OCI-LY1 (cell line): ENCODE results near the gene EPOP.

Experiments
- H2AFZ ChIP-seq: fragments of 200-600 bp; sonication (generic), shearing (Covaris generic); 2 replicates; pipeline ENCODE4 v1.6.0; 2014; ENCODE audit warnings: antibody characterized with exemption, mild to moderate bottlenecking, low read length
- H3F3A ChIP-seq: fragments of 200-600 bp; sonication (generic), shearing (Covaris generic); 2 replicates; pipeline ENCODE4 v1.6.0; 2014; ENCODE audit warnings: mild to moderate bottlenecking, antibody characterized with exemption, low read length, moderate library complexity; ENCODE audit not compliant: insufficient read depth
- H3K27ac ChIP-seq: fragments of 200-600 bp; sonication (generic); 2 replicates; pipeline ENCODE4 v1.5.1; 2014; ENCODE audit warnings: low read length, mixed run types, mild to moderate bottlenecking, low read depth; ENCODE audit not compliant: poor library complexity, severe bottlenecking
- H3K27me3 ChIP-seq: fragments of 200-600 bp; sonication (generic); 2 replicates; pipeline ENCODE4 v1.6.0; 2014; ENCODE audit warnings: antibody characterized with exemption, mild to moderate bottlenecking, low read length, moderate library complexity; ENCODE audit not compliant: insufficient read depth
- H3K36me3 ChIP-seq: fragments of 200-600 bp; sonication (generic); 2 replicates; pipeline ENCODE4 v1.6.1; 2014; ENCODE audit warnings: mild to moderate bottlenecking, antibody characterized with exemption, low read length, moderate library complexity, mixed read lengths; ENCODE audit not compliant: insufficient read depth
- H3K4me1 ChIP-seq: fragments of 200-600 bp; sonication (generic); 2 replicates; pipeline ENCODE4 v1.5.1; 2014; ENCODE audit warnings: mild to moderate bottlenecking, low read length, moderate library complexity; ENCODE audit not compliant: insufficient read depth, severe bottlenecking
- H3K4me2 ChIP-seq: fragments of 200-600 bp; sonication (generic), shearing (Covaris generic); 2 replicates; pipeline ENCODE4 v1.6.1; 2014; ENCODE audit warnings: low read length
- H3K4me3 ChIP-seq: fragments of 200-600 bp; sonication (generic); 2 replicates; pipeline ENCODE4 v1.5.1; 2014; ENCODE audit warnings: low read length, low read depth, mild to moderate bottlenecking, mixed read lengths; ENCODE audit not compliant: poor library complexity, severe bottlenecking
- H3K79me2 ChIP-seq: fragments of 200-600 bp; shearing (Covaris generic); 2 replicates; pipeline ENCODE4 v1.6.1; 2016; ENCODE audit warnings: mixed run types, low read length, mixed read lengths; ENCODE audit not compliant: insufficient read depth
- H3K9ac ChIP-seq: fragments of 200-600 bp; sonication (generic), shearing (Covaris generic); 2 replicates; pipeline ENCODE4 v1.6.1; 2014; ENCODE audit warnings: mild to moderate bottlenecking, low read length, mixed read lengths
- H3K9me2 ChIP-seq: fragments of 200-600 bp; sonication (generic), shearing (Covaris generic); 2 replicates; pipeline ENCODE4 v1.6.1; 2014; ENCODE audit warnings: low read depth, mild to moderate bottlenecking, low read length, mixed read lengths
- H3K9me3 ChIP-seq: fragments of 200-600 bp; shearing (Covaris generic); 2 replicates; pipeline ENCODE4 v1.6.1; 2014; ENCODE audit warnings: low read length, mixed read lengths
- H4K20me1 ChIP-seq: fragments of 200-600 bp; sonication (generic), shearing (Covaris generic); 2 replicates; pipeline ENCODE4 v1.6.0; 2016; ENCODE audit warnings: mild to moderate bottlenecking, low read length; ENCODE audit not compliant: insufficient read depth
- EZH2 ChIP-seq: fragments of 200-600 bp; sonication (generic), shearing (Covaris generic); IDR thresholded peaks from 2 replicates; pipeline ENCODE4 v1.8.0; 2017; ENCODE audit warnings: borderline replicate concordance, mixed run types, mild to moderate bottlenecking, antibody characterized with exemption, low read length, moderate library complexity, mixed read lengths
- TF ChIP-seq, protein P1 (sequence below): fragments of 200-600 bp; sonication (generic), shearing (Covaris generic); IDR thresholded peaks from 2 replicates; pipeline ENCODE4 v1.5.1; 2017; ENCODE audit warnings: mild to moderate bottlenecking, antibody characterized with exemption, low read length, moderate library complexity, mixed read lengths

The EPOP gene

DNA sequence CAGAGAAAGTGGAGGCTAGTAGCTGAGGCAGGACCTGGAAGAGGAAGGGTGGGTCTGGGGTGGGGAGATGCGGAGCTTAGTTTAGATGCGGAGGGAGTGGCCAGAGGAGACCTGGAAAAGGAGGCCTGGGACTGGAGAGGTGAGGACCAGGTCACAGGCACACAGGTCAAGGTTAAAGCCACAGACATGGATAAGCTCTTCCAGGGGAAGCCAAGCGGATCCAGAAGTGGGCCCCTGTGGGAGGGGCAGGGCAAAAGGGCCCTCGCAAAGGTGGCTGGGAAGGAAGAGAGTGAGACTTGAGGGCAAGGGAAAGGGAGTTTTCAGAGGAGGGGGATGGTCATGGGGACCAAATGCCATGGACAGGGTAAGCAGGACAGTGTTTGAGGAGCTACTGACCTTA is 16.4 kb upstream of the EPOP start:
- H3K9me3 ChIP-seq = no peaks in the 10 kb centered on the region
- no peak overlapping the region for H3K4me3 ChIP-seq
- no peak overlapping the region for H3K4me2 ChIP-seq
- TF ChIP-seq, protein P1, sequence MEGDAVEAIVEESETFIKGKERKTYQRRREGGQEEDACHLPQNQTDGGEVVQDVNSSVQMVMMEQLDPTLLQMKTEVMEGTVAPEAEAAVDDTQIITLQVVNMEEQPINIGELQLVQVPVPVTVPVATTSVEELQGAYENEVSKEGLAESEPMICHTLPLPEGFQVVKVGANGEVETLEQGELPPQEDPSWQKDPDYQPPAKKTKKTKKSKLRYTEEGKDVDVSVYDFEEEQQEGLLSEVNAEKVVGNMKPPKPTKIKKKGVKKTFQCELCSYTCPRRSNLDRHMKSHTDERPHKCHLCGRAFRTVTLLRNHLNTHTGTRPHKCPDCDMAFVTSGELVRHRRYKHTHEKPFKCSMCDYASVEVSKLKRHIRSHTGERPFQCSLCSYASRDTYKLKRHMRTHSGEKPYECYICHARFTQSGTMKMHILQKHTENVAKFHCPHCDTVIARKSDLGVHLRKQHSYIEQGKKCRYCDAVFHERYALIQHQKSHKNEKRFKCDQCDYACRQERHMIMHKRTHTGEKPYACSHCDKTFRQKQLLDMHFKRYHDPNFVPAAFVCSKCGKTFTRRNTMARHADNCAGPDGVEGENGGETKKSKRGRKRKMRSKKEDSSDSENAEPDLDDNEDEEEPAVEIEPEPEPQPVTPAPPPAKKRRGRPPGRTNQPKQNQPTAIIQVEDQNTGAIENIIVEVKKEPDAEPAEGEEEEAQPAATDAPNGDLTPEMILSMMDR = no peak
- no peak for TF ChIP-seq EZH2
- H2AFZ ChIP-seq = no peak overlapping the region
- 0 out of 2 replicates have a peak, but pooled peaks cover 2% of the 10 kb centered on the region for H4K20me1 ChIP-seq
- no peaks in the 10 kb centered on the region for H3K79me2 ChIP-seq
- H3K27ac ChIP-seq = no peak overlapping the region
- peaks cover 4% of the 10 kb centered on the region; the same call in 1 of the 2 replicates for H3K27me3 ChIP-seq
- H3K4me1 ChIP-seq = no peaks in the 10 kb centered on the region
- H3K9ac ChIP-seq = no peak overlapping the region
- no peaks in the 10 kb centered on the region for H3K9me2 ChIP-seq
- H3F3A ChIP-seq = no peaks in the 10 kb centered on the region
- H3K36me3 ChIP-seq = no peaks in the 10 kb centered on the region

- no peak overlapping the region for H3K9ac ChIP-seq
- H3F3A ChIP-seq = no peaks in the 10 kb centered on the region
- H3K27ac ChIP-seq = no peak overlapping the region
- no peaks in the 10 kb centered on the region for H3K79me2 ChIP-seq
- no peaks in the 10 kb centered on the region for H3K36me3 ChIP-seq
- no peaks in the 10 kb centered on the region for H3K9me3 ChIP-seq
- TF ChIP-seq EZH2 = no peak
- TF ChIP-seq, protein P1 = no peak
- no peak overlapping the region for H3K4me2 ChIP-seq
- H3K27me3 ChIP-seq = peaks cover 10% of the 10 kb centered on the region; the same call in 1 of the 2 replicates
- H3K4me1 ChIP-seq = no peaks in the 10 kb centered on the region
- no peak overlapping the region for H3K4me3 ChIP-seq
- no peak overlapping the region for H2AFZ ChIP-seq
- H4K20me1 ChIP-seq = 0 out of 2 replicates have a peak, but pooled peaks cover 2% of the 10 kb centered on the region
- H3K9me2 ChIP-seq = no peaks in the 10 kb centered on the region
Observed at GRCh38 chr17:38690386-38690785, 15.6 kb upstream of the EPOP start.

GRCh38 chr17:38687286-38687685 is 12.5 kb upstream of the EPOP start:
- no peak for TF ChIP-seq EZH2
- TF ChIP-seq, protein P1 = no peak
- no peak overlapping the region for H2AFZ ChIP-seq
- no peak overlapping the region for H3K27ac ChIP-seq
- H3K27me3 ChIP-seq = peaks cover 10% of the 10 kb centered on the region; the same call in 1 of the 2 replicates
- no peaks in the 10 kb centered on the region for H3F3A ChIP-seq
- H3K4me1 ChIP-seq = no peaks in the 10 kb centered on the region
- 0 out of 2 replicates have a peak, but pooled peaks cover 2% of the 10 kb centered on the region for H4K20me1 ChIP-seq
- no peaks in the 10 kb centered on the region for H3K79me2 ChIP-seq
- H3K9me2 ChIP-seq = no peaks in the 10 kb centered on the region
- no peaks in the 10 kb centered on the region for H3K36me3 ChIP-seq
- H3K4me2 ChIP-seq = no peak overlapping the region
- H3K9ac ChIP-seq = no peak overlapping the region
- no peak overlapping the region for H3K4me3 ChIP-seq
- no peaks in the 10 kb centered on the region for H3K9me3 ChIP-seq
